A673 (cell line): ENCODE data around the gene KIR2DL4.
"Not testable (repeated sequence)": the region's sequence is repeated elsewhere in the genome, so short reads cannot be mapped to it uniquely, and the experiment has no call there.

Experiments
- CTCF ChIP-seq: fragments of 300-800, 200-600 bp; sonication (generic); conservative IDR thresholded peaks from 2 replicates; pipeline ENCODE4 v1.5.1; 2017; ENCODE audit warnings: low read depth, mild to moderate bottlenecking, antibody characterized with exemption, low read length, moderate library complexity, mixed read lengths
- EZH2 ChIP-seq: fragments of 200-600 bp; sonication (generic); IDR thresholded peaks from 2 replicates; pipeline ENCODE4 v1.6.1; 2017; ENCODE audit warnings: borderline replicate concordance, low read depth, mild to moderate bottlenecking, mixed read lengths, antibody characterized with exemption, low read length; ENCODE audit not compliant: poor library complexity, severe bottlenecking

- TF ChIP-seq CTCF, EZH2: not testable (repeated sequence)
These were observed 21.9 kb downstream of the KIR2DL4 start for GRCh38 chr19:54825326-54825725.
